ENCODE results near the gene DPP6. TPM values are rescaled to one million over a fixed set of nuclear protein-coding genes. Genes with fewer than 3 reads are reported as not detected.

DPP6 gene
- total and polyA plus RNA-seq, 2 of the 8 experiments (the other 6 are each of a cell fraction or from before 2014, with no cell fraction given) = 4.7 to 6.8 TPM

- Histone ChIP-seq H3K14ac (ENCODE audit: insufficient read length) (no peak overlapping the region), H3K23ac (ENCODE audit: insufficient read length) (no peak overlapping the region), H3K4me2 (ENCODE audit: insufficient read depth in 1 of 2, low read depth in 2 of 2, low read length in 2 of 2) (no peak overlapping the region), H2BK120ac (replicated peaks; ENCODE audit: low read depth, low read length) (no peak overlapping the region), H3K79me2 (ENCODE audit: control insufficient read depth in 1 of 2, insufficient read depth in 2 of 2, low read length in 2 of 2) (no peaks in the 10 kb centered on the region), H2AK5ac (ENCODE audit: low read depth, low read length) (no peak overlapping the region), H3K23me2 (ENCODE audit: low read depth, low read length) (peaks cover 3% of the 10 kb centered on the region; the same call in 1 of the 2 replicates), H4K20me1 (replicated peaks in 1 of 2; ENCODE audit: control insufficient read depth in 1 of 2, insufficient read depth in 2 of 2, low read length in 2 of 2) (no peaks in the 10 kb centered on the region), H4K91ac (replicated peaks; ENCODE audit: insufficient read length, low read length) (no peak overlapping the region), H4K8ac (ENCODE audit: extremely low read depth, insufficient read depth, low read length) (no peak overlapping the region), H3K9me3 (ENCODE audit: insufficient read depth in 2 of 2, low read depth in 1 of 2, low read length in 1 of 2) (no peaks in the 10 kb centered on the region), H4K5ac (ENCODE audit: insufficient read length, low read depth, low read length) (no peak overlapping the region), H3K4me3 (ENCODE audit: extremely low read depth in 1 of 4, insufficient read depth in 2 of 4, low read depth in 3 of 4, low read length in 4 of 4) (no peak overlapping the region), H3K18ac (ENCODE audit: extremely low read depth, low read length) (no peak overlapping the region), H3K79me1 (ENCODE audit: low read depth, low read length) (no peaks in the 10 kb centered on the region), H3K4ac (replicated peaks; ENCODE audit: insufficient read length, low read depth, low read length) (no peak overlapping the region), H3K4me1 (replicated peaks in 1 of 4; ENCODE audit: control insufficient read depth in 3 of 4, insufficient read depth in 4 of 4, low read length in 3 of 4) (peaks cover 0 to 3% (median 0%) of the 10 kb centered on the region in 4 experiments; a peak in 2 of 7 replicates), H3K27ac (ENCODE audit: low read depth, low read length) (no peak overlapping the region), H2BK5ac (ENCODE audit: low read depth, low read length) (no peak overlapping the region), H2AFZ (ENCODE audit: low read length) (no peak overlapping the region), H2BK15ac (ENCODE audit: low read length) (no peak overlapping the region), H2BK20ac (ENCODE audit: low read length) (no peak overlapping the region), H3K27me3 (replicated peaks in 1 of 4; ENCODE audit: control insufficient read depth in 3 of 4, extremely low read depth in 1 of 4, insufficient read depth in 3 of 4, low read length in 3 of 4) (no peaks in the 10 kb centered on the region), H3K9ac (replicated peaks in 1 of 4; ENCODE audit: extremely low read depth in 1 of 4, low read depth in 3 of 4, low read length in 3 of 4) (no peak overlapping the region), H3K56ac (replicated peaks; ENCODE audit: insufficient read length, low read depth, low read length) (no peak overlapping the region), H2BK12ac (ENCODE audit: low read depth, low read length) (no peak overlapping the region), H3K36me3 (ENCODE audit: control insufficient read depth in 2 of 4, insufficient read depth in 4 of 4, low read length in 3 of 4) (no peaks in the 10 kb centered on the region)
- WGBS, 2 experiments (ENCODE audit: extremely low coverage in 1 of 2, insufficient coverage in 1 of 2, insufficient read length in 1 of 2, insufficient replicate concordance in 2 of 2, low coverage in 1 of 2, low lambda C conversion rate in 2 of 2, missing lambda C conversion rate in 1 of 2) = 94% methylated on average over 9 of the region's 9 CpGs; no CpG with 5 or more reads in 1 of the 2 experiments
- TF ChIP-seq CREB1 (IDR thresholded peaks at IDR 0.05) (no peak), KDM1A (IDR thresholded peaks at IDR 0.05; ENCODE audit: borderline replicate concordance, low read length) (no peak), EP300 (IDR thresholded peaks at IDR 0.05; ENCODE audit: borderline replicate concordance in 1 of 2, low read depth in 2 of 2, low read length in 2 of 2) (no peak), BRCA1 (IDR thresholded peaks at IDR 0.05; ENCODE audit: low read depth, low read length) (no peak), CTBP2 (IDR thresholded peaks at IDR 0.05; ENCODE audit: borderline replicate concordance, insufficient read depth, insufficient read length, low read length) (no peak), PHF8 (conservative IDR thresholded peaks at IDR 0.05; ENCODE audit: low read depth, low read length) (no peak), RBBP5 (IDR thresholded peaks at IDR 0.05; ENCODE audit: borderline replicate concordance, low read depth, low read length) (no peak)
- TF ChIP-seq, protein P1, sequence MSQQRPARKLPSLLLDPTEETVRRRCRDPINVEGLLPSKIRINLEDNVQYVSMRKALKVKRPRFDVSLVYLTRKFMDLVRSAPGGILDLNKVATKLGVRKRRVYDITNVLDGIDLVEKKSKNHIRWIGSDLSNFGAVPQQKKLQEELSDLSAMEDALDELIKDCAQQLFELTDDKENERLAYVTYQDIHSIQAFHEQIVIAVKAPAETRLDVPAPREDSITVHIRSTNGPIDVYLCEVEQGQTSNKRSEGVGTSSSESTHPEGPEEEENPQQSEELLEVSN (IDR thresholded peaks at IDR 0.05) = no peak
- CTCF ChIA-PET (ENCODE audit: partially characterized antibody) = no interaction called here
- DNase-seq (ENCODE audit: low read depth in 1 of 2, low spot score in 2 of 2) = no peak
- no peak for FAIRE-seq
- POLR2A ChIA-PET (ENCODE audit: partially characterized antibody) = no interaction called here
These were observed 387.9 kb downstream of the DPP6 start for GRCh38 chr7:154440058-154440457.
